HepG2 (cell line): ENCODE data around the gene PPP4R4. TPM values are rescaled to one million over a fixed set of nuclear protein-coding genes. Genes with fewer than 3 reads are reported as not detected.

Experiments
- ATAC-seq: fragments of 200-7000 bp; cut with Tn5 transposase; 3 replicates; pipeline ENCODE4 v1.9.1; 2020; ENCODE audit warnings: mild to moderate bottlenecking, moderate library complexity
- BruUV-seq: library from RNA; stranded (reverse); fragments of 400-500 nt; replicated peaks from 2 replicates; lab custom pipeline; 2021; lab: Mats Ljungman, UMichigan
- CTCF ChIA-PET: fragments of 300-600 bp; formaldehyde crosslinking; extraction: SDS; loops from one replicate; lab custom pipeline; 2021; ENCODE audit warnings: low total read pairs, inconsistent platforms, low intra/inter-chr PET ratio; lab: Yijun Ruan, JAX
- POLR2A ChIA-PET: fragments of 350-600 bp; sonication (Branson Sonifier 250); formaldehyde crosslinking; loops from one replicate; lab custom pipeline; 2020; ENCODE audit warnings: antibody characterized with exemption, inconsistent platforms; lab: Yijun Ruan, JAX
- DNase-seq: peaks from one replicate; pipeline ENCODE4 v3.0.0-alpha.2; 2015; ENCODE audit warnings: low spot score
- FAIRE-seq: peaks from 3 replicates; lab custom pipeline; 2011; peaks lifted over from hg19 to GRCh38; lab: Jason Lieb, UNC
- H2AFZ ChIP-seq: one replicate; pipeline ENCODE4 v1.6.1; 2011; ENCODE audit warnings: low read length, inconsistent platforms
- H3K27ac ChIP-seq: fragments of 300-600 bp; 3 replicates; pipeline ENCODE4 v1.8.0; 2011; ENCODE audit warnings: mixed run types, mild to moderate bottlenecking, mixed read lengths, low read length, inconsistent platforms; ENCODE audit not compliant: insufficient read depth; ENCODE audit errors: extremely low read length
- H3K27me3 ChIP-seq, 2 experiments: fragments of 200-600 bp in 1 of 2; 2 replicates in 1 of 2; 3 replicates in 1 of 2; pipeline versions ENCODE4 v1.6.0 to v1.8.0; 2011; ENCODE audit warnings: low read length in 2 of 2, mild to moderate bottlenecking in 2 of 2, moderate library complexity in 2 of 2, inconsistent platforms in 1 of 2; ENCODE audit not compliant: insufficient read depth in 2 of 2, control insufficient read depth in 1 of 2
- H3K36me3 ChIP-seq, 2 experiments: fragments of 200-600 bp in 1 of 2; replicated peaks in 1 of 2; 2 replicates in 1 of 2; 3 replicates in 1 of 2; pipeline versions ENCODE4 v1.5.1 to v1.8.0; 2011; ENCODE audit warnings: low read length in 2 of 2, inconsistent platforms in 1 of 2; ENCODE audit not compliant: insufficient read depth in 2 of 2, control insufficient read depth in 1 of 2
- H3K4me1 ChIP-seq: 2 replicates; pipeline ENCODE4 v1.5.1; 2012; ENCODE audit warnings: low read length, inconsistent platforms; ENCODE audit not compliant: insufficient read depth
- H3K4me2 ChIP-seq: 2 replicates; pipeline ENCODE4 v1.6.0; 2011; ENCODE audit warnings: low read depth, low read length, inconsistent platforms
- H3K4me3 ChIP-seq, 3 experiments: fragments of 200-600 bp in 1 of 3; sonication (generic), shearing (Covaris generic) in 1 of 3; replicated peaks in 1 of 3; 2 replicates each; pipeline ENCODE4 v1.5.1; 2011 to 2016; ENCODE audit warnings: low read length in 3 of 3, inconsistent platforms in 2 of 3, low read depth in 2 of 3, mild to moderate bottlenecking in 2 of 3, control low read depth in 1 of 3, mixed read lengths in 1 of 3; ENCODE audit not compliant: insufficient read depth in 1 of 3
- H3K79me2 ChIP-seq: one replicate; pipeline ENCODE4 v1.6.1; 2011; ENCODE audit warnings: low read length, inconsistent platforms; ENCODE audit not compliant: insufficient read depth
- H3K9ac ChIP-seq: 2 replicates; pipeline ENCODE4 v1.6.0; 2011; ENCODE audit warnings: mild to moderate bottlenecking, low read depth, low read length, inconsistent platforms; ENCODE audit not compliant: insufficient read depth
- H3K9me3 ChIP-seq: 2 replicates; pipeline ENCODE4 v1.5.1; 2012; ENCODE audit warnings: mild to moderate bottlenecking, low read length
- H4K20me1 ChIP-seq: 2 replicates; pipeline ENCODE4 v1.6.0; 2011; ENCODE audit warnings: inconsistent platforms, mild to moderate bottlenecking, low read length, moderate library complexity; ENCODE audit not compliant: insufficient read depth
- DDIT3 ChIP-seq: sonication (generic); formaldehyde crosslinking; IDR thresholded peaks from 2 replicates; pipeline ENCODE4 v1.4.0; 2020; ENCODE audit warnings: mild to moderate bottlenecking, missing genetic modification reagents
- PAXIP1 ChIP-seq: sonication (generic); formaldehyde crosslinking; conservative IDR thresholded peaks from 2 replicates; pipeline ENCODE4 v1.4.0; 2020; ENCODE audit warnings: mild to moderate bottlenecking, missing genetic modification reagents, moderate library complexity
- ZBTB37 ChIP-seq: sonication (generic); formaldehyde crosslinking; IDR thresholded peaks from 2 replicates; pipeline ENCODE4 v1.4.0; 2020; ENCODE audit warnings: mild to moderate bottlenecking, missing genetic modification reagents
- WGBS: methylation state at CpG from one replicate; pipeline ENCODE4 v1.1.6; 2017; ENCODE audit warnings: low lambda C conversion rate; 5-methylcytosine and 5-hydroxymethylcytosine counted together
- in situ Hi-C: cut with HindIII; loops from 2 replicates; pipeline ENCODE4 v1.10.0; 2017; ENCODE audit warnings: low pct_unique_long_range_greater_than_20kb; ENCODE audit not compliant: extremely low pct_ligation_motif_present
- intact Hi-C: fragments of 100-400 bp; cut with micrococcal nuclease; formaldehyde crosslinking; loops from one replicate; pipeline ENCODE4 v1.10.0; 2022; ENCODE audit not compliant: unreplicated experiment
- polyA plus RNA-seq, 8 experiments: library from polyadenylated mRNA; depleted of rRNA in 3 of 8; stranded (reverse) in 7 of 8; unstranded in 1 of 8; fragments of >200 nt; fragmentation: Illumina TruSeq in 4 of 8; extraction: Trizol in 4 of 8; gene quantifications; 2 replicates each; pipeline versions ENCODE4 v1.2.1 to v1.2.3, GENCODE V29; 2011 to 2016; ENCODE audit warnings: low read depth in 4 of 8, missing spikeins in 1 of 8, mixed read lengths in 1 of 8; ENCODE audit not compliant: insufficient read depth in 1 of 8
- total RNA-seq, 5 experiments: library from RNA; depleted of rRNA; stranded (reverse); fragments of >200 nt; fragmentation: Illumina TruSeq; extraction: Trizol; gene quantifications; 2 replicates each; pipeline ENCODE4 v1.2.3, GENCODE V29; 2016; ENCODE audit warnings: low read depth in 1 of 5

PPP4R4 gene
- total and polyA plus RNA-seq, 2 of the 13 experiments (the other 11 are each of a cell fraction or from before 2014, with no cell fraction given) = 9.5 to 19.8 TPM

DNA sequence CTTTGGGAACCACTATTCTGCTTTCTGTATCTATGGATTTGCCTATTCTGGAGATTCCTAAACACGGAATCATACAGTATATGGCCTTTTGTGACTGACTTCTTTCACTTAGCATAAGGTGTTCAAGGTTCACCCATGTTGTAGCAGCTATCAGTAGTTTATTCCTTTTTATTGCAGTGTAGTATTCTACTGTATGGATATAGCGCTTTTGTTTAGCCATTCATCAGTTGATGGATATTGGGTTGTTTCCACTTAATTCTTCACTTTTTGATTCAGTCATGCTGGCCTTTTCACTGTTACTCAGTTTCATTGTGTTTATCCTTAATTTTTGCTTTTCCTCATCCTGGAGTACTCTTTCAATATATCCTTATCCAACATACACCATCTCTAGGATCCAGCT, 5.1 kb downstream of the PPP4R4 start:
- Histone ChIP-seq H3K9ac (no peak overlapping the region), H3K4me1 (peaks cover 69% of the 10 kb centered on the region), H3K36me3 (no peaks in the 10 kb centered on the region), H2AFZ (no peak overlapping the region), H3K9me3 (no peaks in the 10 kb centered on the region), H4K20me1 (no peaks in the 10 kb centered on the region), H3K4me2 (no peak overlapping the region), H3K27ac (no peak overlapping the region), H3K27me3 (no peaks in the 10 kb centered on the region), H3K79me2 (peaks cover 35% of the 10 kb centered on the region)
- ChIA-PET CTCF (no interaction called here), POLR2A (interaction anchor here (0.6 kb wide), 1 partner anchor 113 kb away, joined by 3 read pairs; no protein-coding TSS in a partner anchor)
- no TSS peak for BruUV-seq
- ATAC-seq = no peak
- no peak for DNase-seq
- in situ Hi-C loops = no loop called here
- no peak for FAIRE-seq
- 86% methylated on average over 2 of the region's 2 CpGs for WGBS
- no peak for TF ChIP-seq PAXIP1 (CRISPR knock-in tag)
- TF ChIP-seq DDIT3 (CRISPR knock-in tag) = no peak
- no peak for TF ChIP-seq ZBTB37 (CRISPR knock-in tag)
- TF ChIP-seq, all 625 proteins: peak for 0
- intact Hi-C loops = no loop called here
- H3K4me3 ChIP-seq = no peak overlapping the region
